Activated CD8-positive, alpha-beta memory T cell treated with anti-CD3 and anti-CD28 coated beads, Interleukin-2, amount 50 U/mL, for 1 hour (primary cell): Measurements from ENCODE around the gene RNF14.
A peak's percentile ranks its signal among the peaks of the same experiment; 100 is the strongest.
"Not testable (repeated sequence)": the region's sequence is repeated elsewhere in the genome, so short reads cannot be mapped to it uniquely, and the experiment has no call there.

Experiments
- DNase-seq: peaks from one replicate; pipeline ENCODE4 v3.0.0-alpha.2; 2020; ENCODE audit errors: extremely low read depth

Gene RNF14

GRCh38 chr5:142014911-142015584 lies 46.1 kb downstream of the RNF14 start:
- DNase-seq = peak; percentile 47

DNA sequence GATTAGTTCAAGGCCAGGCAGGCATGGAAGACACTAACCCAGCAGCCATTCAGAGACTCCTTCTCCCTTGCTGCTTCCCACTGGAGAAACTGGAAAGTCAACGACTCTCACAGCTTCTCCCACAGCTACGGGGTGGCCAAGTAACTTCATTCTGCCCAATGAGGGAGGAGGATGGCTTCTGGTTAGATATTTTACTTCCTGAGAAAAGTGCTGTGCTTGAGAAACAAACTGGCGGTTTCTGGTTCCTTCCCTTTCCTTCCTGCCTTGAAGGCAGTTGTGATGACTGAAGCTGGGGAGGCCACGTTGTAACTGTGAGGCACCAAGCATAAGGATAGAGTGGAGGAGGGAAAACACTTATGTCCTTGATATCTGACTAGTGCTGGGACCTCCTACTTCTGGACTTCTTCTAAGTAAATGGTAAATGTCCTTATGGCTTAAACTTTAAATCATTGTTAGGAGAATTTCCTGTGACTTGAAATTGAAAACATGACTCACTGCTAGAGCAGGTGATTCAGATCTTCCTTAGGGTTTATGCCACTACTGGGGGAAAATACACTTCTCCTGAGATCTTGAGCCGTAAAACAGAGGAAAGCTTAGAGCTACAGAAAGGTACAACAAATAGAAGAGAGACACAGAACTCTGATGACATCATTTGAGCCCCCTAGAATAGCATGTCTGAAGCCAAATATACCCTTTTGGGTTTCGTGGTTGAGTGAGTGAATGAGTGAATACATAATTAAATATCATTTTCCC lies 47.1 kb downstream of the RNF14 start:
- no peak for DNase-seq

GRCh38 chr5:142016556-142016955 lies 47.7 kb downstream of the RNF14 start:
- DNase-seq = no peak

- no peak for DNase-seq
Observed at GRCh38 chr5:142017832-142018427, 49.0 kb downstream of the RNF14 start.

- no peak for DNase-seq
Observed at GRCh38 chr5:142020122-142020659, 51.3 kb downstream of the RNF14 start.

DNA sequence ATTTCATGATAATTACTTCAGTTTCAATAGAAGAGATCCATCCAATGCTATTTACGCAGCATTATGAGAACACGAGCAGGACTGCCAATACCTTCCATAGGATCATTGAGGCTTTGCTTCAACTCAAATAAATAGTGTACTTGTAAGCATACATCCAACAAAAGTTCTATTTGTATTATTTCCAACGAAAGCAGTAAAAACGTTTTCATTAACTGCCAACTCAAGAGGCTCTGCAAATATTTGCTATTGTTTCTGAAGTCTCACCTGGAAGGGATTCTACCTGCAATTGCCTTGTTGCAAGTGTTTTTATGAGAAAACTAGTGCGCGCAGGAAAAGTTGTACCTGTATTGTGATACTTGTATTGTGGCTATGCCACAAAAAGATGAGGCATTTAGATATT lies 54.9 kb downstream of the RNF14 start:
- no peak for DNase-seq

DNA sequence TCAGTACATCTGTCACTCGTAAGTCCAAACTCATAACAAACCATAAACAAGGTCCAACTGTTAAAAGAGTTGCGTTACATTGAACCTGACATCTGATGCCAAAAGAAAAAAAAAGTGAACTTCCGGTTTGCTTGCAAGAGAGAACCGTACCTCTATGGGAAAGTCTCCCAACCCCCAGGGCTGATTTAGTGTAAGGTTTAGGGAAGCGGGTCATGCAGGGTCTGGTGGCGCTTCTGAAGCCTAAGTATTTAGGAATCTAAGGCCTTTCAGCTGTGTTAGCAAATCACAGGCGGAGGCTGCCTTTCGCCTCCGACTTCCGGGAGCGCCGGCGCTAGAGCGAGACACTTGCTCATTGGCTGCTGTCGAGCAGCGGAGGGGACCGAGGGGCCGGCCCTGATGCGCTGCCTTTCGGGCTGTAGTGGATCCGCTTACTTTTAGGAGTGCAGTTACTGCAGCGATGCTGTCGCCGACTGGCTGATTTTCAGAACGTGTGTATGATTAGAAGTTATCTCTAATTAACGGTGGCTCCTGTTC lies 55.9 kb downstream of the RNF14 start:
- DNase-seq = peak; percentile 40

- no peak for DNase-seq
Observed at GRCh38 chr5:142025637-142026036, 56.7 kb downstream of the RNF14 start.

GRCh38 chr5:142032150-142032549 lies 63.2 kb downstream of the RNF14 start:
- no peak for DNase-seq

DNA sequence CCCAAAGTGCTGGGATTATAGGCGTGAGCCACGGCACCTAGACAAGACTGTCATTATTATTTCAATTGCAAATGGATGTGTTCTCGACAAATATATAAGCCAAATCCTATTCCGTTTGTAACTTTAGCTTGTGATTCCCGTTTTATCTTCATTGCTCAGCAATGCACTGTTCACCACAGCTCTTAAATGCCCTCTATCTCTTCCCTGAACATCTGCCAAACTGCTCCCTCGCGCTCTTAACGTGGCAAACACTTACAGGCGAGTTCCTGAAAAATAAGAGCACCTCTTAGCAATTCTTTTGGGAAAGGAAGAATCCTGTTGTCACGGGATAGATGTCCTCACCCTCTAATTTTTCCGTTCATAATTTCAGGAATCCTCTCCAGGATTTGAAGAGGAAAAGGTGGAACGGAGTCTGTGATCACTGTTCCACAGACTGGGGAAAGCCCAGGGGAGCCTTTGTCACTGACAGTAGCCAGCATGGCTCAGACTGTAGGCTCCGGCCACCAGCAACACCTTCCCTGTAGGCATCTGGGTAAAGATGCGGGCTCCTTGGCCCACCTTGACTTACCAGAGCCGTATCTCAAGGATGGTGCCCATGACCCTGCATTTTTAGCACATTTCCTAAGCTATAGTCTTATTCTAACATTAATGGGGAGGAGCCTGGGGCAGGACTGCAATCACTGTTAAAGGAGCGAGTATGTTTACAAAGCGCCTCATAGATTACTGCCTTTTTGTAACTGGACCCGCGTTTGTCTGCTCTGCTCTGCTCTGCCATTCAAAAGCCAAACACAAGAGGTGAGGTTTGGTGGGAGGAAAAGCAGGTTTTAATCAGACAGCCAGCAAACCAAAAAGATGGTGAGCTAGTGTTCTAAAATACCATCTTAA lies 64.1 kb downstream of the RNF14 start:
- no peak for DNase-seq

GRCh38 chr5:142033632-142034567 lies 65.0 kb downstream of the RNF14 start:
- not testable (repeated sequence) for DNase-seq

- no peak for DNase-seq
Observed at GRCh38 chr5:142034994-142035393, 66.1 kb downstream of the RNF14 start.

DNA sequence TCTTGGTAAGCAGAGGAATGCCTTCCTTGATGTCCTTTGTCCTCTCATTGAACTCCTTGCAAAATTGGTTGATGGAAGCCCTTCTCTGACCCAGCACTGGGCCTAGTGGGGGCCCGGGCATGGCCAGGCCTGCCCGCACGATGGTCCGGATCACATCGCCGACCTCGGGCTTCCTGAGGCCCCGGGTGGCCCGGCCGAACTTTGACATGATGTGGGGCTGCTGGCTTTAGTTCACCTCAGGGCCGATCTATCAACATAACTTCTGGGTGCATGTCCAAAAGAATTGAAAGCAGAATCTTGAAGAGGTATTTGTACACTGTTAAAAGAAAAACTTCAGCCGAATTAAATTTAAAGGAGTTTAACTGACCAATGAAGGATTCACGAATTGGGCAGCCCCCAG lies 68.0 kb downstream of the RNF14 start:
- no peak for DNase-seq

DNA sequence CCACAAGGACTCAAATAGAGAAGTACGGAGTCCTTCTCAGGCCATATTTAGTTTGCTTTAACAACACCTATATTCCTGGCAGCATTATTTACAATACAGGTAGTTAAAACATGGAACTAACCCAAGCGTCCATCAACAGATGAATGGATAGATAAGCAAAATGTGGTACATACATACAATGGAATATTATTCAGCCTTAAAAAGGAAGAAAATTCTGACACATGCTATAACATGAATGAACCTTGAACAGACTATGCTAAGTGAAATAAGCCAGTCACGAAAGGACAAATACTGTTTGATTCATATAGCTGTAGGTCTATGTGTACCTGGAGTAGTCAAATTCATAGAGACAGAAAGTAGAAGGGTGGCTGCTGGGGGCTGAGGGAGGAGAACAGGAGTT lies 68.7 kb downstream of the RNF14 start:
- DNase-seq = not testable (repeated sequence)

GRCh38 chr5:142038735-142039134 lies 69.8 kb downstream of the RNF14 start:
- no peak for DNase-seq
